Neural cell (in vitro differentiated cells): Measurements from ENCODE around the gene NBPF9.
"Not testable (repeated sequence)": the region's sequence is repeated elsewhere in the genome, so short reads cannot be mapped to it uniquely, and the experiment has no call there.

ENCODE experiments used
- EP300 ChIP-seq: fragments of 450-650 bp; conservative IDR thresholded peaks from 2 replicates; pipeline ENCODE4 v1.6.1; 2014; ENCODE audit warnings: antibody characterized with exemption, mild to moderate bottlenecking, moderate library complexity; ENCODE audit not compliant: poor library complexity, severe bottlenecking
- EZH2 ChIP-seq: fragments of 200-600, 300-800 bp; shearing (Covaris generic), sonication (generic); IDR thresholded peaks from 2 replicates; pipeline ENCODE4 v1.6.1; 2014; ENCODE audit warnings: antibody characterized with exemption, low read length, borderline replicate concordance, mild to moderate bottlenecking; ENCODE audit not compliant: insufficient read depth, poor library complexity, severe bottlenecking
- MXI1 ChIP-seq: fragments of 450-650 bp; conservative IDR thresholded peaks from 2 replicates; pipeline ENCODE4 v1.6.1; 2014; ENCODE audit warnings: antibody characterized with exemption, mild to moderate bottlenecking; ENCODE audit not compliant: poor library complexity, severe bottlenecking
- POLR2AphosphoS5 ChIP-seq: IDR thresholded peaks from 2 replicates; pipeline ENCODE4 v1.6.1; 2012
- RAD21 ChIP-seq: fragments of 450-650 bp; conservative IDR thresholded peaks from 2 replicates; pipeline ENCODE4 v1.6.1; 2014; ENCODE audit warnings: antibody characterized with exemption, mild to moderate bottlenecking, moderate library complexity
- SMC3 ChIP-seq: fragments of 450-650 bp; conservative IDR thresholded peaks from 2 replicates; pipeline ENCODE4 v1.6.1; 2014; ENCODE audit warnings: antibody characterized with exemption, mild to moderate bottlenecking, moderate library complexity; ENCODE audit not compliant: poor library complexity
- TAF1 ChIP-seq: IDR thresholded peaks from 2 replicates; pipeline ENCODE4 v1.6.1; 2012; ENCODE audit warnings: low read depth
- TF ChIP-seq, protein P1 (sequence below): fragments of 450-650 bp; IDR thresholded peaks from 2 replicates; pipeline ENCODE4 v1.5.1; 2014; ENCODE audit warnings: antibody characterized with exemption, mild to moderate bottlenecking, moderate library complexity; ENCODE audit not compliant: poor library complexity, severe bottlenecking
- TF ChIP-seq, protein P2 (sequence below): IDR thresholded peaks from 2 replicates; pipeline ENCODE4 v1.6.1; 2012; ENCODE audit warnings: borderline replicate concordance

GRCh38 chr1:149013513-149013912 is 89.8 kb downstream of the NBPF9 start:
- TF ChIP-seq, protein P1, sequence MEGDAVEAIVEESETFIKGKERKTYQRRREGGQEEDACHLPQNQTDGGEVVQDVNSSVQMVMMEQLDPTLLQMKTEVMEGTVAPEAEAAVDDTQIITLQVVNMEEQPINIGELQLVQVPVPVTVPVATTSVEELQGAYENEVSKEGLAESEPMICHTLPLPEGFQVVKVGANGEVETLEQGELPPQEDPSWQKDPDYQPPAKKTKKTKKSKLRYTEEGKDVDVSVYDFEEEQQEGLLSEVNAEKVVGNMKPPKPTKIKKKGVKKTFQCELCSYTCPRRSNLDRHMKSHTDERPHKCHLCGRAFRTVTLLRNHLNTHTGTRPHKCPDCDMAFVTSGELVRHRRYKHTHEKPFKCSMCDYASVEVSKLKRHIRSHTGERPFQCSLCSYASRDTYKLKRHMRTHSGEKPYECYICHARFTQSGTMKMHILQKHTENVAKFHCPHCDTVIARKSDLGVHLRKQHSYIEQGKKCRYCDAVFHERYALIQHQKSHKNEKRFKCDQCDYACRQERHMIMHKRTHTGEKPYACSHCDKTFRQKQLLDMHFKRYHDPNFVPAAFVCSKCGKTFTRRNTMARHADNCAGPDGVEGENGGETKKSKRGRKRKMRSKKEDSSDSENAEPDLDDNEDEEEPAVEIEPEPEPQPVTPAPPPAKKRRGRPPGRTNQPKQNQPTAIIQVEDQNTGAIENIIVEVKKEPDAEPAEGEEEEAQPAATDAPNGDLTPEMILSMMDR = not testable (repeated sequence)
- not testable (repeated sequence) for TF ChIP-seq RAD21, EP300, EZH2, POLR2AphosphoS5, TAF1, SMC3, MXI1
- TF ChIP-seq, protein P2, sequence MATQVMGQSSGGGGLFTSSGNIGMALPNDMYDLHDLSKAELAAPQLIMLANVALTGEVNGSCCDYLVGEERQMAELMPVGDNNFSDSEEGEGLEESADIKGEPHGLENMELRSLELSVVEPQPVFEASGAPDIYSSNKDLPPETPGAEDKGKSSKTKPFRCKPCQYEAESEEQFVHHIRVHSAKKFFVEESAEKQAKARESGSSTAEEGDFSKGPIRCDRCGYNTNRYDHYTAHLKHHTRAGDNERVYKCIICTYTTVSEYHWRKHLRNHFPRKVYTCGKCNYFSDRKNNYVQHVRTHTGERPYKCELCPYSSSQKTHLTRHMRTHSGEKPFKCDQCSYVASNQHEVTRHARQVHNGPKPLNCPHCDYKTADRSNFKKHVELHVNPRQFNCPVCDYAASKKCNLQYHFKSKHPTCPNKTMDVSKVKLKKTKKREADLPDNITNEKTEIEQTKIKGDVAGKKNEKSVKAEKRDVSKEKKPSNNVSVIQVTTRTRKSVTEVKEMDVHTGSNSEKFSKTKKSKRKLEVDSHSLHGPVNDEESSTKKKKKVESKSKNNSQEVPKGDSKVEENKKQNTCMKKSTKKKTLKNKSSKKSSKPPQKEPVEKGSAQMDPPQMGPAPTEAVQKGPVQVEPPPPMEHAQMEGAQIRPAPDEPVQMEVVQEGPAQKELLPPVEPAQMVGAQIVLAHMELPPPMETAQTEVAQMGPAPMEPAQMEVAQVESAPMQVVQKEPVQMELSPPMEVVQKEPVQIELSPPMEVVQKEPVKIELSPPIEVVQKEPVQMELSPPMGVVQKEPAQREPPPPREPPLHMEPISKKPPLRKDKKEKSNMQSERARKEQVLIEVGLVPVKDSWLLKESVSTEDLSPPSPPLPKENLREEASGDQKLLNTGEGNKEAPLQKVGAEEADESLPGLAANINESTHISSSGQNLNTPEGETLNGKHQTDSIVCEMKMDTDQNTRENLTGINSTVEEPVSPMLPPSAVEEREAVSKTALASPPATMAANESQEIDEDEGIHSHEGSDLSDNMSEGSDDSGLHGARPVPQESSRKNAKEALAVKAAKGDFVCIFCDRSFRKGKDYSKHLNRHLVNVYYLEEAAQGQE = not testable (repeated sequence)
